Trophoblast cell (in vitro differentiated cells and primary cell): ENCODE data around the gene FOCAD.

Source experiments
- DNase-seq, 2 donors: peaks; one replicate each; pipeline ENCODE4 v3.0.0-alpha.2; 2016
- H2AFZ ChIP-seq: 2 replicates; pipeline ENCODE4 v1.6.1; 2013; ENCODE audit warnings: low read length, moderate library complexity, mild to moderate bottlenecking; ENCODE audit not compliant: insufficient read depth, poor library complexity
- H2AK5ac ChIP-seq: 2 replicates; pipeline ENCODE4 v1.6.1; 2013; ENCODE audit warnings: mild to moderate bottlenecking, low read length
- H2BK120ac ChIP-seq: 2 replicates; pipeline ENCODE4 v1.6.1; 2013; ENCODE audit warnings: low read length, mild to moderate bottlenecking, moderate library complexity; ENCODE audit not compliant: insufficient read depth, poor library complexity
- H2BK12ac ChIP-seq: 2 replicates; pipeline ENCODE4 v1.6.1; 2013; ENCODE audit warnings: mild to moderate bottlenecking, low read length, moderate library complexity
- H2BK5ac ChIP-seq: 2 replicates; pipeline ENCODE4 v1.6.1; 2013; ENCODE audit warnings: low read length, low read depth, moderate library complexity, mild to moderate bottlenecking; ENCODE audit not compliant: poor library complexity
- H3K14ac ChIP-seq: 2 replicates; pipeline ENCODE4 v1.6.1; 2013; ENCODE audit warnings: mild to moderate bottlenecking, low read length
- H3K18ac ChIP-seq: 2 replicates; pipeline ENCODE4 v1.6.1; 2013; ENCODE audit warnings: mild to moderate bottlenecking, low read length
- H3K23ac ChIP-seq: 2 replicates; pipeline ENCODE4 v1.6.1; 2013; ENCODE audit warnings: low read length
- H3K27ac ChIP-seq: 2 replicates; pipeline ENCODE4 v1.5.1; 2013; ENCODE audit warnings: low read depth, mild to moderate bottlenecking, inconsistent platforms, low read length, moderate library complexity
- H3K27me3 ChIP-seq: 2 replicates; pipeline ENCODE4 v1.6.1; 2013; ENCODE audit warnings: inconsistent platforms, mild to moderate bottlenecking, low read length, moderate library complexity; ENCODE audit not compliant: insufficient read depth
- H3K36me3 ChIP-seq, 2 experiments: 1 replicate in 1 of 2; 2 replicates in 1 of 2; pipeline ENCODE4 v1.6.1; 2013; ENCODE audit warnings: low read length in 2 of 2, mild to moderate bottlenecking in 2 of 2, moderate library complexity in 1 of 2; ENCODE audit not compliant: insufficient read depth in 2 of 2, control insufficient read depth in 1 of 2
- H3K4ac ChIP-seq: 2 replicates; pipeline ENCODE4 v1.6.1; 2013; ENCODE audit warnings: low read depth, mild to moderate bottlenecking, low read length, moderate library complexity
- H3K4me1 ChIP-seq, 2 experiments: 1 replicate in 1 of 2; 2 replicates in 1 of 2; pipeline ENCODE4 v1.6.1; 2013; ENCODE audit warnings: low read length in 2 of 2, mild to moderate bottlenecking in 2 of 2, moderate library complexity in 1 of 2; ENCODE audit not compliant: insufficient read depth in 2 of 2, control insufficient read depth in 1 of 2
- H3K4me2 ChIP-seq: 2 replicates; pipeline ENCODE4 v1.6.1; 2013; ENCODE audit warnings: inconsistent platforms, mild to moderate bottlenecking, low read length, moderate library complexity
- H3K4me3 ChIP-seq: 2 replicates; pipeline ENCODE4 v1.5.1; 2013; ENCODE audit warnings: mild to moderate bottlenecking, low read depth, low read length, inconsistent platforms
- H3K79me1 ChIP-seq: one replicate; pipeline ENCODE4 v1.6.1; 2013; ENCODE audit warnings: low read length
- H3K79me2 ChIP-seq: 2 replicates; pipeline ENCODE4 v1.6.1; 2013; ENCODE audit warnings: low read length, mild to moderate bottlenecking; ENCODE audit not compliant: control insufficient read depth, insufficient read depth, poor library complexity
- H3K9ac ChIP-seq: 2 replicates; pipeline ENCODE4 v1.6.1; 2013; ENCODE audit warnings: mild to moderate bottlenecking, low read length
- H3K9me3 ChIP-seq: 2 replicates; pipeline ENCODE4 v1.6.1; 2013; ENCODE audit warnings: low read depth, mild to moderate bottlenecking, control low read depth, inconsistent platforms, low read length; ENCODE audit not compliant: insufficient read depth
- H4K12ac ChIP-seq: 2 replicates; pipeline ENCODE4 v1.6.1; 2013; ENCODE audit warnings: low read depth, mild to moderate bottlenecking, low read length, moderate library complexity
- H4K8ac ChIP-seq: 2 replicates; pipeline ENCODE4 v1.6.1; 2013; ENCODE audit warnings: low read depth, mild to moderate bottlenecking, low read length, moderate library complexity
- H4K91ac ChIP-seq: one replicate; pipeline ENCODE4 v1.6.1; 2013; ENCODE audit warnings: low read depth, mild to moderate bottlenecking, low read length, moderate library complexity
- whole genome bisulfite sequencing: extraction: QIAGEN DNeasy Blood & Tissue Kit; methylation state at CpG from one replicate; pipeline ENCODE4 v1.1.7; 2013; ENCODE audit warnings: missing lambda C conversion rate; ENCODE audit not compliant: insufficient read length, insufficient coverage; ENCODE audit errors: extremely low coverage; 5-methylcytosine and 5-hydroxymethylcytosine counted together

FOCAD gene

DNA sequence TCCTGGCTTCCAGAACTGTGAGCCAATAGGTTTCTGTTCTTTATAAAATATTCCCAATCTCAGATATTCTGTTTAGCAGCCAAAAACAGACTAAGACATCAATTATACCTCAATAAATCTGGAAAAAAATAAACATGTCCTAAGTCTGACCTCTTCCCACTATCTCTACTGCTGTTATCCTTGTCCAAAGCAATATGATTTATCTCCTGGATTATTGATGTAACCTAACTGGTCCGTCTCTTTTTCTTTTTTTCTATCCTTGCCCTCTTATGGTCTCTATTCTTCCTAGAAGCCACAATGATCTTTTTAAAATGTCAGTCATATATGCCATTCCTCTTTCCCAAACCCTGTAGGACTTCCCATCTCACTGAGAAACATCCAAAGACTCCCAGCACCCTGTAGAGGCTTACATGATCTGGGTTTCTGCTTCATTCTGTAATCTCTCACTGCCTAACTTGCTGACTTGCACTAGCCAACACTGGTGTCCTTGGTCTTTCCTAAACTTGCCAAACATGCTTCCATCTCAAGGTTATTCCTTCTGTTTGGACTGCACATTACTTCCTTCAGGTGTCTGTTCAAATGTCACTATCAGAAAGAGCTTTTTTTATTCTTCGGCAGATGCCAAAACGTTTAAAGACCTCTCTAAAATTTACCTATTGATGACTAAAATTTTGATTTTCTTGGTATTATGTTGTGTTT lies 13.1 kb downstream of the FOCAD start:
- WGBS: no CpG with 5 or more reads among the region's 3 CpGs
- Histone ChIP-seq H3K23ac (no peak overlapping the region), H2AK5ac (no peak overlapping the region), H3K4me2 (no peak overlapping the region), H3K9me3 (no peaks in the 10 kb centered on the region), H3K36me3 (no peaks in the 10 kb centered on the region), H3K27me3 (no peaks in the 10 kb centered on the region), H3K14ac (no peak overlapping the region), H4K12ac (no peak overlapping the region), H2BK5ac (no peak overlapping the region), H3K79me1 (no peaks in the 10 kb centered on the region), H2BK12ac (no peak overlapping the region), H4K8ac (no peak overlapping the region), H4K91ac (no peak overlapping the region), H3K4me3 (no peak overlapping the region), H2BK120ac (no peak overlapping the region), H3K9ac (no peak overlapping the region), H3K27ac (no peak overlapping the region), H3K18ac (no peak overlapping the region), H2AFZ (no peak overlapping the region), H3K79me2 (no peaks in the 10 kb centered on the region), H3K4ac (no peak overlapping the region), H3K4me1 (peaks cover 0 to 2% of the 10 kb centered on the region in 2 experiments)
- DNase-seq: no peak

DNA sequence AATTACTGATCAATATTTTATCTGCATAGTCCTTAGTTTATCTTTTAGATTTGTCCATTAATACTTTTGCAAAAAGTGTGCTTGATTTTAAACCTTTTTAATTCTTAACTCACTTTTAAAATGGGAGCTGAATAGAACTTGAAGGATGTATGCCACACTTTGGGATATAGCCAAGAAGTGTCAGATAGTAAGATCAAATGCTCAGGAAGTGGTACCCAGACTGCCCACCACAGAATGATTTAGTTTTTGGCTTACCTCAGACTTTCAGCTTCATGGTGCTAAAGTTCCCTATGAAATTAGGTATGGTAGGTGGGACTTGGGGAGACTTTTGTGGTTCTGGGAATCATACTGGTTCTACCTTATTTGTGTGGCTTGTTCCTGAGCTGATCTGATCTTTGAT lies 14.7 kb downstream of the FOCAD start:
- Histone ChIP-seq H3K36me3 (no peaks in the 10 kb centered on the region), H3K27ac (no peak overlapping the region), H2BK5ac (no peak overlapping the region), H3K18ac (no peak overlapping the region), H3K4me2 (no peak overlapping the region), H3K9me3 (no peaks in the 10 kb centered on the region), H3K4me1 (no peaks in the 10 kb centered on the region), H4K12ac (no peak overlapping the region), H2BK120ac (no peak overlapping the region), H3K27me3 (no peaks in the 10 kb centered on the region), H3K4ac (no peak overlapping the region), H3K9ac (no peak overlapping the region), H3K14ac (no peak overlapping the region), H2BK12ac (no peak overlapping the region), H2AFZ (no peak overlapping the region), H3K4me3 (no peak overlapping the region), H3K79me2 (no peaks in the 10 kb centered on the region), H3K23ac (no peak overlapping the region), H4K91ac (no peak overlapping the region), H3K79me1 (no peaks in the 10 kb centered on the region), H4K8ac (no peak overlapping the region), H2AK5ac (no peak overlapping the region)
- no peak for DNase-seq

DNA sequence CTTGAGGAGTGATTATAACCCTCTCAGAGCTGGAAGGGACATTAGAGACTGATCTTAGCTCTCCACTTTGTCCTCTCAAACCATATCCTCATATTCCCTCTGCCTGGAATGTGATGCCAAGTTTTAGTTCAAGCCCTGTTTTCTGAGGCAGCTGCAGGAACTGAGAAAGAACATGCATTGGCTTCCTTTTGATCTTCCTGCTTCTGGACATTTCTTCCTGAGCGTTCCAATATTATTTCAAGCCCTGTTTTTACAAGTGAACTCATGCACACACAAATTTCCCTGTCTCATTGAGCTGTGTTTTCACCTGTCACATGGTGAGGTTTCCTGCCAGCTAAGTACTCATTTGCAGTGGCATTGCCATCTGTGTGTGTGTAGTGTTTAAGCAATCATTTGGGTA lies 17.0 kb downstream of the FOCAD start:
- no CpG with 5 or more reads among the region's 1 CpG for WGBS
- H4K8ac ChIP-seq: no peak overlapping the region
- no peak overlapping the region for H2AK5ac ChIP-seq

DNA sequence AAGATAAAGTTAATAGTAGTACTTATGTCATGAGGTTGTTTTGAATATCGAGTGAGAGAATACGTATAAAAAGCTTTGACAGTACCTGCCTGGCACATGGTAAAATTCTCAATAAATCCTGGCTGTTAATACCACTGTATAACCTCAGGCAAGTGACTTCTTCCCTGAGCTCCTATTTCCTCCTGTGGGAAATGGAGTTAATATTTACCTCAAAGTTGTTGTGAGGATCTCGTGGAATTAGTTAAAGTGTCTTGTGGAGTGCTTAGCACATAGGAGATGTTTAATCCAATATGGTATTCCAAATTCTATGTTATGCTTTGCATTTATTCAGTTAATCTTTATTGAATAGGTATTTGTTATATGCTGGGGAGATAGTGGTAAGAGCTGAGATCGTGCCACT lies 18.5 kb downstream of the FOCAD start:
- Histone ChIP-seq H3K9me3 (no peaks in the 10 kb centered on the region), H3K27me3 (no peaks in the 10 kb centered on the region), H4K12ac (no peak overlapping the region), H2BK12ac (no peak overlapping the region), H3K9ac (no peak overlapping the region), H4K8ac (no peak overlapping the region), H2BK120ac (no peak overlapping the region), H3K79me1 (no peaks in the 10 kb centered on the region), H3K14ac (no peak overlapping the region), H3K4me2 (no peak overlapping the region), H4K91ac (no peak overlapping the region), H3K4me3 (no peak overlapping the region), H3K79me2 (no peaks in the 10 kb centered on the region), H2AK5ac (no peak overlapping the region), H3K27ac (no peak overlapping the region), H3K18ac (no peak overlapping the region), H3K23ac (no peak overlapping the region), H3K36me3 (no peaks in the 10 kb centered on the region), H3K4ac (no peak overlapping the region), H2BK5ac (no peak overlapping the region), H2AFZ (no peak overlapping the region), H3K4me1 (no peaks in the 10 kb centered on the region)
- WGBS: no CpG with 5 or more reads among the region's 4 CpGs
- no peak for DNase-seq

More for the DNA sequence above, 17.0 kb downstream of the FOCAD start:
- Histone ChIP-seq H3K79me2 (no peaks in the 10 kb centered on the region), H3K79me1 (no peaks in the 10 kb centered on the region), H4K12ac (no peak overlapping the region), H3K27me3 (no peaks in the 10 kb centered on the region), H2BK12ac (no peak overlapping the region), H3K9me3 (no peaks in the 10 kb centered on the region), H2AFZ (no peak overlapping the region), H3K27ac (no peak overlapping the region), H3K4ac (no peak overlapping the region), H3K23ac (no peak overlapping the region), H3K36me3 (no peaks in the 10 kb centered on the region), H2BK120ac (no peak overlapping the region), H3K14ac (no peak overlapping the region), H4K91ac (no peak overlapping the region), H3K4me1 (no peaks in the 10 kb centered on the region), H3K18ac (no peak overlapping the region), H2BK5ac (no peak overlapping the region), H3K4me2 (no peak overlapping the region), H3K9ac (no peak overlapping the region), H3K4me3 (no peak overlapping the region)
- DNase-seq: no peak
